ENCODE results near the gene S100A16.
"Not testable (repeated sequence)": the region's sequence is repeated elsewhere in the genome, so short reads cannot be mapped to it uniquely, and the experiment has no call there.

S100A16 gene

DNA sequence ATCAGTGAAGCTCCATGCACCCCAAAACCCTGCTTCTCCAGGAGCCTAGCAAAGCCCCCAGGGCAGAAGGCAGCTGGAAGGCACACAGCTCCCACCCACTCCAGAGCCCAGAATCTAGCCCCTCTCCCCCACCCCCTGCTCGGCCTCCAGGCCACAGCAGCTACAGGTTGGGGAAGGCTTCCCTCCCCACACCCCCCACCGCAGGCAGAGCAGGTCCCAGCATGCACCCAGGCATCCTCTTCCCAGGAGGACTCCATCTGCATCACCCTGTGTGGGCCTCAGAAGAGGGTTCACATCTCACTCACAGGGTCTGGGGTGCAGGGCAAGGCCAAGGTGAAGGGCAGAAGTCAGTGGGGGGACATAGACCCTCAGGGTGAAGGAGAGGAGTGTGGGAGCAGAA lies 2.5 kb upstream of the S100A16 start:
- no peak for DNase-seq (ENCODE audit: low read depth)

DNA sequence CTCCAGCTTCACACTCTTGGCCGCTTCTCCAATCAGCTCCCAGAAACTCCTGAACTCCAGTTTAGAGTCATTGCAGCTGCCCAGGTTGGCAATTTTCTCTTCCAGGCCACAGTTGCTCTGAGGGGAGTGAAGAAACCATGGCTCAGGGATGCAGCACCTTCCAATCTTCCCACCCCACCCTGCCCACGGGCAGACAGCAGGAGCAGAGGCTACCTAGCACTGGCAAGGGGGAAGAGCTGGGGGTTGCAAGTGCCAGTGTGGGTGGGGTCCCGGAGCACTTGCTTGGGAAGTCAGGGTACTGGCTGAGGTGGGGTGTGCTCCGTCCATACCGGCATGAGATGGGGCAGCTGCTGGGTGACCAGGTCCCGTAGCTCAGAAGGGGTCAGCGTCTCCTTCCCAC lies 2.0 kb upstream of the S100A16 start:
- no peak for DNase-seq (ENCODE audit: low read depth)

DNA sequence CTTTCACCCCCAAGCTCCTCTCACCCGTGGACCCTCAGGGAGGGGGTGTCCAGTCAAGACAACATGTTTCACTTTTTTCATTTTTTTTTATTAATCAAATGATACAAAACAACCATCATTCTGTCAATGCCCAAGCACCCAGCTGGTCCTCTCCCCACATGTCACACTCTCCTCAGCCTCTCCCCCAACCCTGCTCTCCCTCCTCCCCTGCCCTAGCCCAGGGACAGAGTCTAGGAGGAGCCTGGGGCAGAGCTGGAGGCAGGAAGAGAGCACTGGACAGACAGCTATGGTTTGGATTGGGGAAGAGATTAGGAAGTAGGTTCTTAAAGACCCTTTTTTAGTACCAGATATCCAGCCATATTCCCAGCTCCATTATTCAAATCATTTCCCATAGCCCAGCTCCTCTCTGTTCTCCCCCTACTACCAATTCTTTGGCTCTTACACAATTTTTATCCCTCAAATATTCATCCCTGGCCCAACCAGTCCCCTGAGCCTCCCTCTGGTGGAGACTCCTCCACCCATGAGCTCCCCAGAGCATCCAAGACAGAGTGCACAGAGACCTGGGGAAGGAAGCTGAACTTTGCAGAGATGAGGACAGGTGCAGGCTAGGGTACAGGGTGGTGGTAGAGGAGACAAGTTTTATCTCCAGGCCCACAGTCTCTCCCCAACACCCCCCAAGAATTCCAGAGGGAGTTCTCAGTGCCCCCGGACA lies 1.4 kb upstream of the S100A16 start:
- no peak for DNase-seq (ENCODE audit: low read depth)

DNA sequence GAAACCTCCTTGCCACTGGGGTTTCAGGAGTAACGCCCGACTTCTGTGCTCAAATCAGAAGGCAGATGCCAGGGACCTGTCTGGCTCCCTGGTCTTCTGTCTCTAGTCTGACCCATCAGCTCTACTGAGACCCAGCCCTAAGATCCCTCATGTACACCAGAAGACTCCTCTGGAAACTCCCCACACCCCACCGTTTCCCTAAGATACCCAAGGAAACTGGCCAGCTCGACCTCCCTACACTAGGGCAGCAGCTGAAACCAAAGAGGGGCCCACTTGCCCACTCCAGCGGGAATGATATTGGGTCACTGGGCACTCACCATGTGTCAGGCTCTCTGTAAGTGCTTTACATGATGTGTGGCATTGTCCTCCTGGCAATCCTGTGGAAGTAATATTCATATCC lies 469 bp upstream of the S100A16 start:
- no peak for DNase-seq (ENCODE audit: low read depth)

DNA sequence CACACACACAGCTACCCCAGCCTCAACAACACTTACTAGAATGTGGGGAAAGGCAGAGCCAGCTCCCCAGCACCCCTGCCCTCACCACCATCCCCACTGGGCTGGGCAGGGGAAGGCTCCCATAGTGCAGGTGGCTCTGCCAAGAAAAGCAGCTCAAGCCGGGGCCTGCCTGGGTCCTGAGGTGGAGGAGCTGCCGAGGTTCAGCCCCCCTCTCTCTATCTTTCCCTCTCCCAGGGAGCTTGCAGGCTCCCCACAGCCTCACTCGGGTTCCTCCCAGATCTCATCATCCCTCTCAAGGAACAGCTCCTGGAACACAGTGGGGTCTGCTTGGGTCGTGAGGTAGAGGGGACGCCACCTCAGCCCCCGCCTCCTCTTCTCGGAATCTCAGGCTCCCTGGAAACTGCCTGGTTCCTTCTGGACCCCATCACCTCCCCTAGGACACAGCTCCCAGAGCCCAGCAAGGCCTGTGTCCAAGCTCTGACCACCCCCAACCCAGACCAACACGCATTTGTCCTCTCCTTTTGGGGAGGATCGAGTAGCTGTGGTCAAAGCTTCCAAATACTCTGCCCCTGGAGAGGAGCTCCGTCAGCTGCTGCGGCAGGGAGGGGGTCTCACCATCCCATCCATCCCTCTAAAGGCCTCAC lies 704 bp downstream of the S100A16 start:
- DNase-seq (ENCODE audit: low read depth), result no peak

DNA sequence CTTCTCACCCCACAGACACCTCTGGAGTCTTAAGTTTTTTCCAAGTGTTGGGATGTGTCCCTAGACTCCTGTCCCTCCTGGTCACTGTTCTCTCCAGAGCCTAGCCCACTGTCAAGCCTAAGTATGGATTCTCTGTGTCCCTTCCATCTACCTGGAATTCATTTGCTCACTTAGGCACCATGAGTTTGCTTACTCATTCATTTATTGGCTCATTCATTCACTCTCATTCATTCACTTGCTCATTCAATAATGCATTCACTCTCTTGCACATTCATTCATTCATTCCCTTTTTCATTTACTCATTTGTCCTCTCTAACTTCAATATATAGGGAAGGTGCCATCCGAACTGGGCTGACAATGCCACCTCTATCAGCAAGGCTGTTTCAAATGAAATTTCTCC lies 1.6 kb downstream of the S100A16 start:
- no peak for DNase-seq (ENCODE audit: low read depth)

DNA sequence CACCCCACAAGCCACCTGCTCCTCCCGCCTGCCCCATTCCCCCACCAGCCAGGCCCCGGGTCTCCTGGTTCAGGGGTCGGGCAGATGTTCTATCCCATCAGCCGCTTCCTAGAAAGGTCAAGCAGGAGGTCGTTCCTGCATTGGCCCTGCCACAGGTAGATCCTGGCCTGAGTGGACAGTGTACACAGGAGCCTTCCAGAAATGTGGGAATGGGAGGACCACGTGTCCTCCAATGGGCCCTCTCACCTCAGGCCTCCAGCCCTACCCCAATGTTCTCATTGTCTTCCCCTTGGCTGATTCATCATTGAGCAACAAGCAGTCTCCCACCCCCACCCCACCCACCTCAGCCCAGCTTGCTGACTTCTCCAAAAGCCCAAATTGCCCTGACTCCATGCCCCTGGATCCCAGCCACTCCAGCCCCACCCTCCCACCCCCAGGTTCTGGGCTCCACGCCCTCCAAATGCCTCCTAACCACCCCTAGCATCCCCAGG lies 2.1 kb downstream of the S100A16 start:
- no peak for DNase-seq (ENCODE audit: low read depth)

DNA sequence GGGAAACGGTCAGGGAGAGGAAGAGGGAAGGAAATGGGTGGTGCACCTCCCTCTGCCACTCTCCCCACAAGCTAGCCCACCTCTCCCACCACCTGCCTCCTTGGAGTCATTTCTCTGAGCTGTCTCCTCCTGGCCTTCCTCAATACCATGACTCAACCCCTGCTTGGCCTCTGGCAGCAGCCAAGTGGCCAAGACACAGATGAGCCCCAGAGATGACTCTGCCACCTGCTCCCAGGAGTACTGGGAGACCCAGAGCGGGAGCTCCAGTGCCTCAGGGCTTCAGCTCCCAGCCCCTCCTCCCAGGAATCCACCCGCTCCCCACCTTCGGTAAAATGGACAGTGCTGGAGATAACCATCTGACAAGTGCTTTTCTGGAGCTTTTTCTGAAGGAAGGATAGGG lies 2.6 kb downstream of the S100A16 start:
- DNase-seq (ENCODE audit: low read depth), result no peak

DNA sequence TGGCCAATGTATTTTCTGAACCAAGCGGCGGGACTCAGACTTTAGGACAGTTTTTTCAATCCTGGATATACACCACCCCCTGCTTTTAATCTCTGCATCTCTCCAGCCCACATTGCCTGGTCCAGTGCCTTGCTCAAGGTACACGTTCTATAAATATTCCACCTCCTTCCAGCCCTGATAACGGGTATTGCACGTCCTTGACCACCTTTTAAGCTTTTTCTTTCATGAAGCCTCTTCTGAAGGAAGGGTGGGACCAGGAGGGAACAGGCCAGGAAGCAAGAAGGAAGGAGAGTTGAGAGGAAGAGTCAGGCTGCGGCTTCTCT lies 3.4 kb downstream of the S100A16 start:
- no peak for DNase-seq (ENCODE audit: low read depth)

DNA sequence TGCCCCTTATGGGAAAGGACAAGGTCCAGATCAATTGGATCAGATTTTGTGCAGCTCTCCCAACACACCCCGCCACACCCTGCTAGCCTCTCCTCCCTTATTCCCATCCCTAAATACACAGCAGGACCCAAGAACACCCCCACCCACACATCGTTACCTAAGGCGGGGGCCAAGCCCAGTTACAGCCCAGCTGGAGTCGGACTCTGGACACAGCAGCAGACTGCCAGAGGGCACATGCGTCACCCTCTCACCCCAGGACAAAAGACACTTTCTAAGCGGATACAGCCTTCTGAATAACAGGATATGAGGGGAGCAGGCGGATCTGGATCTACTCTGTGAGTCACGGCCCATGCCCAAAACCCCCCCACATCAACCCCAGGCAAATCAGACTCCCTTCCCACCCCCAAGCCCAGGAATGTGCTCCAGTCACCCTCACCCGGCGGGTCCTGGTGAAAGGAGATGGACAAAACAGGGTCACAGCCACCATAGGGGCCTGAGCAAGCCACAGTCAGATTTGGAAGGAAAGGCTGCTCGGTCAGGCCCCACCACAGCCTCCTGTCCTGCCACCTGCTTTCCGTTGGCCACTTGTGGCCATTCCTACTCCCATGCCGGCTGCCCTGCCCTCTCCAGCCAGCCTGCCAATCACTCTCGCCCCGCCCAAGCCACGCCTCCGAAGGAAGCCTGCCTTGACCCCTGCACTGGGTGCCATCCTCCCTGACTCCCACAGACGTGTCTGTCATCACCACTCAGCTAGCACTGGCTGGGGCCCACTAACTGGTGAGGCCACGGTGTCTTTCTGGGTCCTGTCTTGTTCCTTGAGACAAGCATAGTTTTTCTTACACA lies 4.0 kb downstream of the S100A16 start:
- no peak for DNase-seq (ENCODE audit: low read depth)

DNA sequence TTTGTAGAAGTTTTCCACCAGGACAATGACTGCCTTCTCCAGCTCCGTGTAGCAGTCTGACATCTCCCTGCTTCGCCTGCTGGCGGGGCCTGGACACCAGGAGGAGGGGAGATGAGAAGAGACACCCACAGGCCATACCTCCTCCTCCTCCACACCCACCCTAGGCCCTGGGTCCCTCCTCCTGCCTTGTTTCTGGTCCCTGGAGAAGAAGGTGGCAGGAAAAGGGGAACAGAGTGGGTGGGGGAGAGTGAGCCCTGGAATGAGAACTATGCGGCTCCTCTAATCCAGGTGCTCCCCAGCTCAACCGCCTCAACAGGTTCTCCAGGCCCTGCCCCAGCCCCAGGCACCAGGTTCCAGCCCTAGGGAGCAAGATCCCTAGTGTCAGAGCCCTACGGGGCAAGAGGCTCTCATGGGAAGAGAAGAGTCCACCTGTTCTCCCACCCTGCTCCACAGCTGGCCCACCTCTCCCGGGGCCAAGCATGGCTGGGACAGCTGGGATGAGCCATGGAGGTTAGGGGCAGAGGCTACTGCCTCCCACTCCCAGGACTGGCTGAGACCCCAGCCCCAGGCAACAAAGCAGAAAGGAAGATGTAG lies 4.8 kb downstream of the S100A16 start:
- DNase-seq (ENCODE audit: low read depth), result no peak

DNA sequence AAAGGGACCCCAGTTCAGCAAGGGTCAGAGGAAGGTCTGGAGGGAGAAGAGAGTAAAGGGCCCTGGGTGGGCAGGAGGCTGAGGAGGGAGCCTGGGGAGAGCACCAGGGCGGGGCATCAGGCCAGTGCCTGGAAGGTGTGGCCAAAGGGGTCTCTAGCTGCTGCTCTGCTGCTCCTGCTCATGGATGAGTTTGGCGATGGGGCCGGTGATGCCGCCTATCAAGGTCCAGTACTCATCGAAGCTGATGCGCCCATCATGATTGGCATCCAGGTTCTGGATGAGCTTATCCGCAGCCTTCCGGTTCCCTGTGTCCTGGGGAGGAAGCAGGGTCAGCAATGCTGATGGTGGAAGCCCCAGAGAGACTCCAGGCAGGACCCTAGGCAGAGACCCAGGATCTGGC lies 5.6 kb downstream of the S100A16 start:
- DNase-seq (ENCODE audit: low read depth), result no peak

DNA sequence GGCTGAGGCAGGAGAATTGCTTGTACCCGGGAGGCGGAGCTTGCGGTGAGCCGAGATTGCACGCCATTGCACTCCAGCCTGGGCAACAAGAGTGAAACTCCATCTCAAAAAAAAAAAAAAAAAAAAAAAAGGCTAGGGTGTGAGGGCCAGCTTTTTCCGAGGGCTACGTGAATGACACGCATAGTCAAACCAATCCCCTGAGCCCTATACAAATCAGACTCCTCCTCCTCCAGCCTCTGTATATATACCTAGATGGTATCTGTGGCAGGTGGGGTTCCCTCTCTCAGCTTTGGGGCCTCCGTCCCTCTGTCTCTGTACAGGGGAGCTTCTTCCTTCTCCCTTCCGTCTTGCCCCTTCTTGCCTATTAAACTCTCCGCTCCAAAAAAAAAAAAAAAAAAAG lies 6.7 kb downstream of the S100A16 start:
- no peak for DNase-seq (ENCODE audit: low read depth)

DNA sequence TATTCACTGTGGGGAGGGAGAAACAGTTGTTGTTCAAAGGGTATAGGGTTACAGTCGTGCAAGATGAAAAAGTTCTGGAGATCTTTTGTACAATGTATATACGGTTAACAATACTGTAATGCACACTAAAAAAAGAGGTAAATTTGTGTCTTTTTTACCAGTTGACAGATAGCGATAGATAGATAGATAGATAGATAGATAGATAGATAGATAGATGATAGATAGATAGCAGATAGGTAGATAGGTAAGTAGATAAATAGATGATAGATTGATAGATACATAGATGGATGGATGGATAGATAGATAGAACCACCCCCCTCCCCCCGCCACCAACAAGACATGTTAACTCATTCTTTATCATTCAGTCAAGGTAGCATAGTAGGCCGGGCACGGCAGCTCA lies 10.2 kb downstream of the S100A16 start:
- no peak for DNase-seq (ENCODE audit: low read depth)

DNA sequence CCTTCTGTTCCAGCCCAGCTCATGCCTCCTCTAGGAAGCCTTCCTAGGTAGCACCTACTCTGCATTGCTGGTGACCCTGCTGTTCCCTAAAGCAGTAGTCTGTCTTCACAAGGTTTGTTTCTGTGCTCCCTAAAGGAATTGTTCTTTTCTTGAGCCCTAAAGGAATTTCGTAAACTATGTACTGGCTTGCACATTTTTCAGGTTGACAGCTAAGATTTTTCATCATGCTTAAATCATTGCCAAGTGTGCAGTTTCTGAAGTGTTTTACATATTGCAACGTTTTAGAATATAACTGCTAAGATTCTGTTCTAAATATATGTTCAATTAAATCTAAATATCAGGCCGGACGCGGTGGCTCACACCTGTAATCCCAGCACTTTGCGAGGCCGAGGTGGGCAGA lies 13.1 kb downstream of the S100A16 start:
- DNase-seq (ENCODE audit: low read depth), result no peak

DNA sequence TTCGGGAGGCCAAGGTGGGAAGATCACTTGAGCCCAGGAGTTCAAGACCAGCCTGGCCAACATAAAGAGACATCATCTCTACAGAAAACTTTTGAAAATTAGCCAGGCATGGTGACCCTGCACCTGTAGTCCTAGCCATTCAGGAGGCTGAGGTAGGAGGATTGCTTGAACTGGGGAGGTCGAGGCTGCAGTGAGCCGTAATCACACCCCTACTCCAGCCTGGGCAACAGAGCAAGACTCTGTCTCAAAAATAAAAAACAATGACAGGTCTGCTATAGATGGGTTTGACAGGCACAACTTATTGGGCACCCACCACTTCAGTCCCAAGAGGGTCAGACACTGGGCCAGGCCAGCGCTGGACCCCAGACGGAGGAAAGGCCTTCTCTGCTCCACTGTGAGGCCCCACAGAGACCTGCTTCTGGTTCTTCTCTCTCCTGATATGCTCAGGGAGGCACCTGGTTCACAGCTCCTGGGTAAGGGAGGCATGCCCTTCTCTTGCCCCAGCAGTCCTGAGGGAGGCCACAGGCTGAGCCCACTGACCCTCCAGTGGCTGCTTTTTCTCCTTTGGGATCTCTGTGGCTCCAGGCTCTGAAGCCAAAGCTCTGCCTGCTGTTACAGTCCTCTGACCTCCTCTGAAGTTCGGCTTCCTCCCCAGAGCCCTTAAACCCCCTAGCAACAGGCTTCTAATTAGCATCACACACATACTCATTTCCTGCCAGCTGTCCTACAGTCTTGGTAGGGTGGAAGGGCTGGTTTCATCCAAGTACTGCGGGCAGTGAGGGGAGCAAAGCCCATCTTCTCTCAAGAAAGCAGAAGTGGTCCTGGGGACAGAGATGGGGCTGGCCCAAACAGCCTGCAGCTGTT lies 14.4 kb downstream of the S100A16 start:
- no peak for DNase-seq (ENCODE audit: low read depth)

DNA sequence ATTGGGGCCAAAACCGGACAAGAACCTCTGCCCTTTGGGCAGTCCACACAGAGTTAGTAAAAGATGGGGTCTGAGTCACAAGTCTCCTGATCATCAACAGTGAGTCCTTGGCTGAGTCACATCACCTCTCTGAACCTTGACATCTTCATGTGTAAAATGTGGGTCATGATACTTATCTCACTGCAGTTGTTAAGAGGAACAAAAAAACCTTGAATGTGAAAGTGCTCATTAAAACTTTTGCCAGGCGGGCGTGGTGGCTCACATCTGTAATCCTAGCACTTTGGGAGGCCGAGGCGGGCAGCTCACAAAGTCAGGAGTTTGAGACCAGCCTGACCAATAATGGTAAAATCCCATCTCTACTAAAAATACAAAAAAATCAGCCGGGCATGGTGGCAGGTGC lies 15.7 kb downstream of the S100A16 start:
- no peak for DNase-seq (ENCODE audit: low read depth)

DNA sequence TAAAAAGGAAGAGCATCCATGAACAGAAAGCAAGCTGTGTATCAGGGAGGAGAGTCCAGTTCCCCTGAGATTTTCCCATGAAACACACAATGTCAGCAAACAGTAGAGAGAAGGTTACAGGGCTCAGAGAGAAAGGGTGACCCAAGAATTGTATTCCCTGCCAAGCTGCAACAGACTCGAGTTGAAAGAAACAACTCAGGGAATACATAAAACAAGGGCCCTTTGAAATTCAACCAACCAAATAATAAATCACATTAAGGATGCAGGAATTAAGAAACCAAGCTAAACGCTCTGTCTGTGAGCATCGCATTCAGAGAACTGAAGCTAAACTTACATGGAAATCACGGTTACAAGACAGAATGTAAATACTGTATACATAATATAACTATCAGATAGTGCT lies 20.2 kb downstream of the S100A16 start:
- no peak for DNase-seq (ENCODE audit: low read depth)

DNA sequence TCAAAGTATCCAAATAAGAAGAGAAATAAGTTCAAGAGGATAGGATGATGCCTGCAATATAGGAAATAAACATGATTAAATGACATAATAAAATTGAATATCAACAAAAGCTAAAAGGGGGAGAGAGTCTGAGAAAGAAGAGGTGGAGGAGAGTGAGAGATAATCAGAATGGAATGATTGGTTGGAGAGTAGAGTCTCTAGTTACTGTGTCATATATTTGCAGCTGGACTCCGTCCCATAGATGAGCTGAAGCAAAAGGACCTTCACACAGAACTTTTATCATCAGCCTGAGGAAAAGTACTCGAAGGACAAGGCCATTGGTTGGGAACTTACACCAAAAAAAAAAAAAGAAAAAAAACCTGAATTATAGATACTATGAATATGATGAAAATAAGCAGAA lies 24.5 kb downstream of the S100A16 start:
- DNase-seq (ENCODE audit: low read depth), result no peak

DNA sequence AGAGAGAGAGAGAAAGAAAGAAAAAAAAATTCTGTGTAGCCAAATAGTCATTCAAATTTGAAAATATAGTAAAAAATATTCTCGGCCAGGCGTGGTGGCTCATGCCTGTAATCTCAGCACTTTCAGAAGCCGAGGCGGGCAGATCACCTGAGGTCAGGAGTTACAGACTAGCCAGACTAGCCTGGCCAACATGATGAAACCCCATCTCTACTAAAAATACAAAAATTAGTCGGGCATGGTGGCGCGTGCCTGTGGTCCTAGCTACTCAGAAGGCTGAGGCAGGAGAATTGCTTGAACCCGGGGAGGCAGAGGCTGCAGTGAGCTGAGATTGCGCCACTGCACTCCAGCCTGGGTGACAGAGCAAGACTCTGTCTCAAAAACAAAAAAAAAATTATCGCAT lies 24.9 kb downstream of the S100A16 start:
- not testable (repeated sequence) for DNase-seq (ENCODE audit: low read depth)

DNA sequence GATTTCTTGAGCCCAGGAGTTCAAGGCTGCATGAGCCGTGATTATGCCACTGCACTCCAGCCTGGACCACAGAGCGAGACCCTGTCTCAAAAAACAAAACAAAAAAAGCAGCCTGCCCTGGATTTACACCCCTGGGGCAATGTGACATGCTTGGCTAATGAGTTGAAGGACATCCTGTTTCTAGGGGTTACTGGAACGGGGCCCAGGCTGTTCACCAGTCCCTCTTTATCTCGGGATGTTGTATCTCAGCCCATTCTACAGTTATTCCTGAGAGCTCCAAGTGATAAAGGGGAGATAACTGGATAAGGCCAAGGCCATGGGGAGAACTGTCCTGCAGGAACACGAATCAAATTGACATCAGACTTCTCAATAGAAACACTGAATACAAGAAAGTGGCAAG lies 25.6 kb downstream of the S100A16 start:
- no peak for DNase-seq (ENCODE audit: low read depth)

DNA sequence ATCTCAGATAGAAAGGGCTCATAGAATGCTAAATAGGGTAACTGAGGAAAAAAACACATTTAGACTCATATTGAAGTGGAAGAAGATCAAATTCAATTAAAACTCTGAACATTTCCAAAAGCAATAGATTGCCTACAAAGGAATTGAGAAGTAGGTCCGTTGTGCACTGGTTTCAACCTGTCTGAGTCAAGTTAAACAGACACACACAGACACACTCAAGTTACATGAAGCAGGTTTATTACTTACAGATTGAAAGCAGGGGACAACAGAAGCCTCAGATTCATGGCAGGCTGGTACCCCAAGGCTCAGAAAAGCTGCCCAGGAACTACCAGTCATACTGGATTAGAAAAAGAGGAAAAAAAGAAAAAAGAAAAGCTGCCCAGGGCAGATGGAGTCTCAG lies 26.6 kb downstream of the S100A16 start:
- no peak for DNase-seq (ENCODE audit: low read depth)

Data from activated gamma-delta T cell treated with anti-CD3 and anti-CD28 coated beads, Interleukin-2, amount 50 U/mL, for 16 hours (primary cell).